Neural progenitor cell (in vitro differentiated cells): ENCODE results near the gene SERGEF. TPM values are rescaled to one million over a fixed set of nuclear protein-coding genes. Genes with fewer than 3 reads are reported as not detected.

ENCODE experiments used
- DNase-seq: peaks from one replicate; pipeline ENCODE4 v3.0.0-alpha.2; 2016; ENCODE audit warnings: low spot score
- H2AFZ ChIP-seq: fragments of 200-600 bp; sonication (generic); replicated peaks from 2 replicates; pipeline ENCODE4 v1.6.1; 2016; ENCODE audit warnings: antibody characterized with exemption
- H3F3A ChIP-seq: fragments of 200-600 bp; sonication (generic); 2 replicates; pipeline ENCODE4 v1.6.1; 2016; ENCODE audit warnings: antibody characterized with exemption, low read depth
- H3K27ac ChIP-seq: fragments of 200-600 bp; sonication (generic); 2 replicates; pipeline ENCODE4 v1.5.1; 2016; ENCODE audit warnings: mild to moderate bottlenecking
- H3K27me3 ChIP-seq: fragments of 200-600 bp; sonication (generic); 2 replicates; pipeline ENCODE4 v1.6.1; 2016; ENCODE audit warnings: mild to moderate bottlenecking, moderate library complexity
- H3K36me3 ChIP-seq: fragments of 200-600 bp; sonication (generic); 2 replicates; pipeline ENCODE4 v1.5.1; 2016
- H3K4me1 ChIP-seq: fragments of 200-600 bp; sonication (generic); 2 replicates; pipeline ENCODE4 v1.6.1; 2016; ENCODE audit warnings: mixed run types
- H3K4me2 ChIP-seq: fragments of 200-600 bp; sonication (generic); 2 replicates; pipeline ENCODE4 v1.6.1; 2016
- H3K4me3 ChIP-seq: fragments of 200-600 bp; sonication (generic); 2 replicates; pipeline ENCODE4 v1.5.1; 2016
- H3K79me2 ChIP-seq: fragments of 200-600 bp; sonication (generic); 2 replicates; pipeline ENCODE4 v1.6.1; 2016; ENCODE audit warnings: low read depth
- H3K9ac ChIP-seq: fragments of 200-600 bp; sonication (generic); 2 replicates; pipeline ENCODE4 v1.6.1; 2016
- H3K9me3 ChIP-seq: fragments of 200-600 bp; sonication (generic); 2 replicates; pipeline ENCODE4 v1.5.1; 2016; ENCODE audit warnings: low read depth
- H4K20me1 ChIP-seq: fragments of 200-600 bp; sonication (generic); 2 replicates; pipeline ENCODE4 v1.6.1; 2016; ENCODE audit warnings: low read depth
- H3K27ac Mint-ChIP-seq: 3 replicates; pipeline ENCODE4 v1.8.0; 2021; ENCODE audit warnings: mixed read lengths
- H3K27me3 Mint-ChIP-seq: 2 replicates; pipeline ENCODE4 v1.8.0; 2022; ENCODE audit warnings: low read depth, mild to moderate bottlenecking, inconsistent platforms, moderate library complexity, mixed read lengths; ENCODE audit not compliant: insufficient read depth
- H3K36me3 Mint-ChIP-seq: 3 replicates; pipeline ENCODE4 v1.8.0; 2021; ENCODE audit warnings: mixed read lengths
- H3K4me1 Mint-ChIP-seq: 3 replicates; pipeline ENCODE4 v1.8.0; 2021; ENCODE audit warnings: mixed read lengths
- H3K4me3 Mint-ChIP-seq: 3 replicates; pipeline ENCODE4 v1.8.0; 2021; ENCODE audit warnings: mild to moderate bottlenecking, moderate library complexity, mixed read lengths
- H3K9me3 Mint-ChIP-seq: 3 replicates; pipeline ENCODE4 v1.8.0; 2020; ENCODE audit warnings: mixed read lengths
- EZH2 ChIP-seq: fragments of 200-600 bp; sonication (generic); IDR thresholded peaks from 2 replicates; pipeline ENCODE4 v1.6.1; 2017; ENCODE audit warnings: antibody characterized with exemption, mild to moderate bottlenecking, moderate library complexity
- EZH2phosphoT487 ChIP-seq: fragments of 200-600 bp; sonication (generic); IDR thresholded peaks from 2 replicates; pipeline ENCODE4 v1.6.1; 2017; ENCODE audit warnings: antibody characterized with exemption
- total RNA-seq: library from RNA; depleted of rRNA; stranded (reverse); fragments of >200 nt; gene quantifications from 2 replicates; pipeline ENCODE4 v1.2.3, GENCODE V29; 2015; ENCODE audit warnings: low replicate concordance
- TF ChIP-seq, protein P1 (sequence below): fragments of 200-600 bp; sonication (generic); IDR thresholded peaks from 2 replicates; pipeline ENCODE4 v1.5.1; 2017; ENCODE audit warnings: antibody characterized with exemption, mild to moderate bottlenecking

Gene SERGEF
- total RNA-seq, 1 donor from 2014 or later, result 35.1 TPM

DNA sequence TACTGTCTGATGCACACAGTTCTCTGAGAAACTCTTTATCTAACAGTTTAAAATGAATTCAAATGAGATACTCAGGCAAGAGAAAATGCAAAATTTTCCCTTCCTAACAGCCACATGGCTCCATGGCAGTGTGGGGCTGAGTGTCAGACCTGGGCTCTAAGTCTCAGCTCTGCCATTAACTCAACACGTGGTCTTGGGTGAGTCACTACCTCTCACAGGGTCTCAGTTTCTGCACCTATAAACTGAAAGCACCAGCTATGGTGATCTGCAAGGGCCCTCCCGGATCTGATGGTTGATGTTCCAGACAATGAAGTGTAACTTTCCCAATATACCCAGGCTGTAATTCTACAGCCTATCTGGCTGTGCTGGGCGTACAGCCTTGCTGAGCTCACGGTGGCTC, 207.8 kb downstream of the SERGEF start:
- Mint-ChIP-seq H3K27ac (no peak overlapping the region), H3K36me3 (peaks cover 3% of the 10 kb centered on the region), H3K4me3 (no peak overlapping the region), H3K4me1 (peaks cover 57% of the 10 kb centered on the region), H3K27me3 (no peaks in the 10 kb centered on the region), H3K9me3 (no peaks in the 10 kb centered on the region)
- TF ChIP-seq, protein P1, sequence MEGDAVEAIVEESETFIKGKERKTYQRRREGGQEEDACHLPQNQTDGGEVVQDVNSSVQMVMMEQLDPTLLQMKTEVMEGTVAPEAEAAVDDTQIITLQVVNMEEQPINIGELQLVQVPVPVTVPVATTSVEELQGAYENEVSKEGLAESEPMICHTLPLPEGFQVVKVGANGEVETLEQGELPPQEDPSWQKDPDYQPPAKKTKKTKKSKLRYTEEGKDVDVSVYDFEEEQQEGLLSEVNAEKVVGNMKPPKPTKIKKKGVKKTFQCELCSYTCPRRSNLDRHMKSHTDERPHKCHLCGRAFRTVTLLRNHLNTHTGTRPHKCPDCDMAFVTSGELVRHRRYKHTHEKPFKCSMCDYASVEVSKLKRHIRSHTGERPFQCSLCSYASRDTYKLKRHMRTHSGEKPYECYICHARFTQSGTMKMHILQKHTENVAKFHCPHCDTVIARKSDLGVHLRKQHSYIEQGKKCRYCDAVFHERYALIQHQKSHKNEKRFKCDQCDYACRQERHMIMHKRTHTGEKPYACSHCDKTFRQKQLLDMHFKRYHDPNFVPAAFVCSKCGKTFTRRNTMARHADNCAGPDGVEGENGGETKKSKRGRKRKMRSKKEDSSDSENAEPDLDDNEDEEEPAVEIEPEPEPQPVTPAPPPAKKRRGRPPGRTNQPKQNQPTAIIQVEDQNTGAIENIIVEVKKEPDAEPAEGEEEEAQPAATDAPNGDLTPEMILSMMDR, result no peak
- TF ChIP-seq EZH2, result no peak
- no peak for TF ChIP-seq EZH2phosphoT487
- Histone ChIP-seq H4K20me1 (no peaks in the 10 kb centered on the region), H3F3A (no peaks in the 10 kb centered on the region), H3K27ac (no peak overlapping the region), H3K4me1 (peaks cover 27% of the 10 kb centered on the region), H3K4me2 (no peak overlapping the region), H3K27me3 (no peaks in the 10 kb centered on the region), H3K9ac (no peak overlapping the region), H3K36me3 (no peaks in the 10 kb centered on the region), H3K9me3 (peaks cover 5% of the 10 kb centered on the region), H3K4me3 (no peak overlapping the region), H2AFZ (no peak overlapping the region), H3K79me2 (no peaks in the 10 kb centered on the region)
- no peak for DNase-seq

- H3K27me3 ChIP-seq, result no peaks in the 10 kb centered on the region
- no peak overlapping the region for H3K9ac ChIP-seq
- no peaks in the 10 kb centered on the region for H3K36me3 ChIP-seq
- H3K27ac ChIP-seq, result no peak overlapping the region
- Mint-ChIP-seq H3K27me3 (no peaks in the 10 kb centered on the region), H3K4me1 (peaks cover 57% of the 10 kb centered on the region), H3K36me3 (no peaks in the 10 kb centered on the region), H3K9me3 (no peaks in the 10 kb centered on the region), H3K27ac (no peak overlapping the region), H3K4me3 (no peak overlapping the region)
- peaks cover 27% of the 10 kb centered on the region for H3K4me1 ChIP-seq
- peak overlapping the region; percentile 57 for H3K4me2 ChIP-seq
- H3F3A ChIP-seq, result no peaks in the 10 kb centered on the region
- H2AFZ ChIP-seq, result no peak overlapping the region
- DNase-seq, result peak; percentile 16
- no peak overlapping the region for H3K4me3 ChIP-seq
- peaks cover 5% of the 10 kb centered on the region for H3K9me3 ChIP-seq
- no peaks in the 10 kb centered on the region for H4K20me1 ChIP-seq
- TF ChIP-seq, protein P1, result no peak
- no peak for TF ChIP-seq EZH2phosphoT487
- TF ChIP-seq EZH2, result no peak
- H3K79me2 ChIP-seq, result no peaks in the 10 kb centered on the region
Observed at GRCh38 chr11:17803754-17804334, 209.0 kb downstream of the SERGEF start.

DNA sequence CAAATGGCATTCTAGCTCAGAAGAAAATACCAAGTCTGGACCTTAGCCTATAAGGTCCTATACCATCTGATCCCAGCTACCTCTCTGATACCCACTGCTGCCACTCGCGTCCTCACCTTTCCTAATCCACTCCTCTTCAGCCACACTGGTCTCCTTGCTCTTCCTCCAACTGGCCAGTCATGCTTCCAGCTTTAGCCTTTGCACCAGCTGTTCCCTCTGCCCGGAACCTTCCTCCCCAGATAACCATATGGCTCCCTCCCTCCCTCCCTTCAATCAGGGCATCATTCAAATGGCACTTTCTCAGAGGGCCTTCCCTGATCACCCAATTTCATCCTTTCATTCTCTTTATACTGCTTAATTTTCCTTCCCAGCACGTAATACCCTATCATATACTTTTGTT, 210.4 kb downstream of the SERGEF start:
- TF ChIP-seq, protein P1, result no peak
- TF ChIP-seq EZH2 (no peak), EZH2phosphoT487 (no peak)
- Mint-ChIP-seq H3K27me3 (no peaks in the 10 kb centered on the region), H3K4me3 (no peak overlapping the region), H3K4me1 (peaks cover 52% of the 10 kb centered on the region), H3K9me3 (no peaks in the 10 kb centered on the region), H3K36me3 (peaks cover 2% of the 10 kb centered on the region), H3K27ac (peak overlapping the region; percentile 50)
- no peaks in the 10 kb centered on the region for H4K20me1 ChIP-seq
- no peak overlapping the region for H2AFZ ChIP-seq
- H3K27me3 ChIP-seq, result no peaks in the 10 kb centered on the region
- no peaks in the 10 kb centered on the region for H3K79me2 ChIP-seq
- H3K4me2 ChIP-seq, result no peak overlapping the region
- H3F3A ChIP-seq, result no peaks in the 10 kb centered on the region
- no peak for DNase-seq
- H3K9me3 ChIP-seq, result peaks cover 5% of the 10 kb centered on the region
- no peak overlapping the region for H3K4me3 ChIP-seq
- peaks cover 27% of the 10 kb centered on the region for H3K4me1 ChIP-seq
- H3K9ac ChIP-seq, result no peak overlapping the region
- H3K27ac ChIP-seq, result no peak overlapping the region
- H3K36me3 ChIP-seq, result no peaks in the 10 kb centered on the region
